ENCODE measurements around the gene RNF32. TPM values are rescaled to one million over a fixed set of nuclear protein-coding genes. Genes with fewer than 3 reads are reported as not detected.

RNF32 gene
- total and polyA plus RNA-seq, 2 of the 13 experiments (the other 11 are each of a cell fraction or from before 2014, with no cell fraction given), result not detected

DNA sequence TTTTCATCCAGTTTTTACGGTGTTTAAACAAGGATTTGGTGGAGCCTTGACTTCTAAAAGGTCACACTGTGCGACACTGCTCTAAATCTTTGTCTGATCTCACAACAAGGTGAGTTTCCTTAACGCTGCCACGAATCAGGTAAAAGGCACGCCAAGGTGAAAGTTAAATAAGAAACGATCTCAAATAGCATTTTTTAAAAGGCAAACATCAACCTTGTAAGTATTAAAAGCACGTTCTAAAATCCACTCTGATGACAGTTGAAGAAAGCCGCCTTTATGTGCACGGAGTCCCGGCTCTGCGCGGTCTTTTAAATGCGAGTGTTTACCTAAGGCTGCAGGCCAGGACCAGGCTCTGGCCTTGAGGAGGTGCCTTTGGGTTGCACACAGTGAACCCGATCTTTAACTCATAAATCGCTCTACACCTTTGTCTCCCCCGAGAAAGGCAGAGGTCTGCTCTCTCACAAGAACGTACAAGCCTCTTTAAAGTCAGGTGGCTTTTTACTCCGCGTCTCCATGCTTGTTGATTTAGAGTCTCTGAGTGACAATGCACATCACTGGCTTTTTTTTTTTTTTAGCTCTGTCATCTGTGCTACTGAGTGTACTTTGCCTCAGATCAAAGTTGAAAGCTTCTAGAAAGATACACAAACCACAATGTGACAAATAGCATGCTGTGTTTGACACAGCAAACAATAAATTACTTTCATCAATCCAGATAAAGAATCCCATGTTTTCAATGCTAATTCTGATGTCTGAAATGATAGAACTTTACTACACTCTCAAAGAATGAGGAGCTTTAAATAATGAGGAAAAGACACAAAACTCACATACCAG lies 25.9 kb upstream of the RNF32 start (continued):
- no peak for TF ChIP-seq RORA (CRISPR knock-in tag; IDR thresholded peaks at IDR 0.05)
- no peak; the same call in 1 of the 2 replicates for TF ChIP-seq NFYB (CRISPR knock-in tag; IDR thresholded peaks at IDR 0.05)
- TF ChIP-seq, protein P1, sequence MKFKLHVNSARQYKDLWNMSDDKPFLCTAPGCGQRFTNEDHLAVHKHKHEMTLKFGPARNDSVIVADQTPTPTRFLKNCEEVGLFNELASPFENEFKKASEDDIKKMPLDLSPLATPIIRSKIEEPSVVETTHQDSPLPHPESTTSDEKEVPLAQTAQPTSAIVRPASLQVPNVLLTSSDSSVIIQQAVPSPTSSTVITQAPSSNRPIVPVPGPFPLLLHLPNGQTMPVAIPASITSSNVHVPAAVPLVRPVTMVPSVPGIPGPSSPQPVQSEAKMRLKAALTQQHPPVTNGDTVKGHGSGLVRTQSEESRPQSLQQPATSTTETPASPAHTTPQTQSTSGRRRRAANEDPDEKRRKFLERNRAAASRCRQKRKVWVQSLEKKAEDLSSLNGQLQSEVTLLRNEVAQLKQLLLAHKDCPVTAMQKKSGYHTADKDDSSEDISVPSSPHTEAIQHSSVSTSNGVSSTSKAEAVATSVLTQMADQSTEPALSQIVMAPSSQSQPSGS (CRISPR knock-in tag; IDR thresholded peaks at IDR 0.05), result peak; percentile 81; the same call in 1 of the 2 replicates
- TF ChIP-seq ZSCAN29 (CRISPR knock-in tag; conservative IDR thresholded peaks at IDR 0.05), result peak; percentile 83
- no peak for TF ChIP-seq ZNF768 (CRISPR knock-in tag; IDR thresholded peaks at IDR 0.05)
- no peak for TF ChIP-seq HIVEP1 (CRISPR knock-in tag; IDR thresholded peaks at IDR 0.05)
- TF ChIP-seq TEAD3 (CRISPR knock-in tag; optimal IDR thresholded peaks at IDR 0.05; ENCODE audit: borderline replicate concordance), result peak; percentile 73
- TF ChIP-seq ZNF382 (CRISPR knock-in tag; IDR thresholded peaks at IDR 0.05; ENCODE audit: borderline replicate concordance), result no peak
- no peak for TF ChIP-seq ZNF446 (CRISPR knock-in tag; IDR thresholded peaks at IDR 0.05)
- no peak for TF ChIP-seq HNRNPLL (IDR thresholded peaks at IDR 0.05; ENCODE audit: low read depth, low read length, poor library complexity, severe bottlenecking)
- TF ChIP-seq ZSCAN20 (CRISPR knock-in tag; IDR thresholded peaks at IDR 0.05; ENCODE audit: borderline replicate concordance), result no peak
- TF ChIP-seq MIER3 (CRISPR knock-in tag; IDR thresholded peaks at IDR 0.05; ENCODE audit: borderline replicate concordance), result no peak; the same call in 1 of the 2 replicates
- TF ChIP-seq SRSF4 (IDR thresholded peaks at IDR 0.05; ENCODE audit: low read depth, low read length, poor library complexity, severe bottlenecking), result no peak
- peak; percentile 40; the same call in 1 of the 2 replicates for TF ChIP-seq PHF8 (CRISPR knock-in tag; IDR thresholded peaks at IDR 0.05)
- peak; percentile 75; the same call in 1 of the 2 replicates for TF ChIP-seq ZNF788 (CRISPR knock-in tag; IDR thresholded peaks at IDR 0.05; ENCODE audit: borderline replicate concordance)
- peak; percentile 56; the same call in 1 of the 2 replicates for TF ChIP-seq BHLHE40 (IDR thresholded peaks at IDR 0.05; ENCODE audit: low read length)
- TF ChIP-seq, protein P2, sequence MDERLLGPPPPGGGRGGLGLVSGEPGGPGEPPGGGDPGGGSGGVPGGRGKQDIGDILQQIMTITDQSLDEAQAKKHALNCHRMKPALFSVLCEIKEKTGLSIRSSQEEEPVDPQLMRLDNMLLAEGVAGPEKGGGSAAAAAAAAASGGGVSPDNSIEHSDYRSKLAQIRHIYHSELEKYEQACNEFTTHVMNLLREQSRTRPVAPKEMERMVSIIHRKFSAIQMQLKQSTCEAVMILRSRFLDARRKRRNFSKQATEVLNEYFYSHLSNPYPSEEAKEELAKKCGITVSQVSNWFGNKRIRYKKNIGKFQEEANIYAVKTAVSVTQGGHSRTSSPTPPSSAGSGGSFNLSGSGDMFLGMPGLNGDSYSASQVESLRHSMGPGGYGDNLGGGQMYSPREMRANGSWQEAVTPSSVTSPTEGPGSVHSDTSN (CRISPR knock-in tag; IDR thresholded peaks at IDR 0.05), result peak; percentile 85
- TF ChIP-seq ZNF891 (CRISPR knock-in tag; IDR thresholded peaks at IDR 0.05), result no peak
- TF ChIP-seq CC2D1A (CRISPR knock-in tag; IDR thresholded peaks at IDR 0.05), result 0 out of 2 replicates have a peak, but pooled peaks have one; percentile 39
- TF ChIP-seq ZNF124 (CRISPR knock-in tag; IDR thresholded peaks at IDR 0.05), result no peak
- TF ChIP-seq TAF1 (CRISPR knock-in tag; IDR thresholded peaks at IDR 0.05), result peak; percentile 37; the same call in 1 of the 2 replicates
- no peak for TF ChIP-seq ZNF354B (CRISPR knock-in tag; IDR thresholded peaks at IDR 0.05)
- no peak for TF ChIP-seq EHMT2 (IDR thresholded peaks at IDR 0.05; ENCODE audit: borderline replicate concordance, low read depth, low read length)
- TF ChIP-seq KAT8 (CRISPR knock-in tag; IDR thresholded peaks at IDR 0.05), result peak; percentile 68; the same call in 1 of the 2 replicates
- TF ChIP-seq ZNF460 (CRISPR knock-in tag; IDR thresholded peaks at IDR 0.05; ENCODE audit: borderline replicate concordance), result no peak; the same call in 1 of the 2 replicates
- peak; percentile 70 for TF ChIP-seq NR2F2 (IDR thresholded peaks at IDR 0.05; ENCODE audit: borderline replicate concordance, low read depth)
- 0 out of 2 replicates have a peak, but pooled peaks have one; percentile 19 for TF ChIP-seq KDM4B (CRISPR knock-in tag; IDR thresholded peaks at IDR 0.05)
- TF ChIP-seq ZNF652 (CRISPR knock-in tag; IDR thresholded peaks at IDR 0.05; ENCODE audit: borderline replicate concordance, low read depth), result peak; percentile 96
- peak; percentile 65; the same call in 1 of the 2 replicates for TF ChIP-seq DR1 (CRISPR knock-in tag; IDR thresholded peaks at IDR 0.05)
- TF ChIP-seq, protein P3, sequence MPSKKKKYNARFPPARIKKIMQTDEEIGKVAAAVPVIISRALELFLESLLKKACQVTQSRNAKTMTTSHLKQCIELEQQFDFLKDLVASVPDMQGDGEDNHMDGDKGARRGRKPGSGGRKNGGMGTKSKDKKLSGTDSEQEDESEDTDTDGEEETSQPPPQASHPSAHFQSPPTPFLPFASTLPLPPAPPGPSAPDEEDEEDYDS (CRISPR knock-in tag; IDR thresholded peaks at IDR 0.05), result peak; percentile 73; the same call in 1 of the 2 replicates

All from HepG2 (cell line).